ENCODE data around the gene TMEM81.

DNA sequence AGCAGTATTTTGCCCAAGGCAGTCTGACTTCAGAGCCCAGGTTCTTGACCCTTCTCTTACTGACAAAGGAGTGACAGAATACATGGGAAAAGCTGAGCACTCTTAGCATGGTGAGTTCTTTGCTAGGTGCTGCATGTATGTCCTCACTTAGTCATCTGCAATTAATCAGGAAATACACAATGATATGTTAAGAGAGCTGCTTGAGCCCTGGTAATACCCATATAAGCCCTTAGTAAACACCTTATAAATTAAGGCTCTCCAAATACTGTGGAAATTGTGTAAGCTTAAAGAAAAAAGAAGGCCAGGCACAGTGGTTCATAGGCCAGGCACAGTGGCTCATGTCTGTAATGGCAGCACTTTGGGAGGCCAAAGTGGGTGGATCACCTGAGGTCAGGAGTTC lies 14.0 kb upstream of the TMEM81 start:
- TF ChIP-seq, protein P1, sequence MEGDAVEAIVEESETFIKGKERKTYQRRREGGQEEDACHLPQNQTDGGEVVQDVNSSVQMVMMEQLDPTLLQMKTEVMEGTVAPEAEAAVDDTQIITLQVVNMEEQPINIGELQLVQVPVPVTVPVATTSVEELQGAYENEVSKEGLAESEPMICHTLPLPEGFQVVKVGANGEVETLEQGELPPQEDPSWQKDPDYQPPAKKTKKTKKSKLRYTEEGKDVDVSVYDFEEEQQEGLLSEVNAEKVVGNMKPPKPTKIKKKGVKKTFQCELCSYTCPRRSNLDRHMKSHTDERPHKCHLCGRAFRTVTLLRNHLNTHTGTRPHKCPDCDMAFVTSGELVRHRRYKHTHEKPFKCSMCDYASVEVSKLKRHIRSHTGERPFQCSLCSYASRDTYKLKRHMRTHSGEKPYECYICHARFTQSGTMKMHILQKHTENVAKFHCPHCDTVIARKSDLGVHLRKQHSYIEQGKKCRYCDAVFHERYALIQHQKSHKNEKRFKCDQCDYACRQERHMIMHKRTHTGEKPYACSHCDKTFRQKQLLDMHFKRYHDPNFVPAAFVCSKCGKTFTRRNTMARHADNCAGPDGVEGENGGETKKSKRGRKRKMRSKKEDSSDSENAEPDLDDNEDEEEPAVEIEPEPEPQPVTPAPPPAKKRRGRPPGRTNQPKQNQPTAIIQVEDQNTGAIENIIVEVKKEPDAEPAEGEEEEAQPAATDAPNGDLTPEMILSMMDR (conservative IDR thresholded peaks at IDR 0.05 in 1 of 2, IDR thresholded peaks at IDR 0.05 in 1 of 2; ENCODE audit: extremely low read depth in 1 of 2, insufficient read depth in 1 of 2, low read depth in 1 of 2, low read length in 2 of 2), result no peak
- no peak for TF ChIP-seq EZH2 (IDR thresholded peaks at IDR 0.05; ENCODE audit: borderline replicate concordance, low read length)
